Osteocyte (in vitro differentiated cells): ENCODE measurements around the gene EXTL1. TPM values are rescaled to one million over a fixed set of nuclear protein-coding genes. Genes with fewer than 3 reads are reported as not detected.

Source experiments
- DNase-seq: peaks from one replicate; pipeline ENCODE4 v3.0.0; 2021; ENCODE audit warnings: mixed read lengths; ENCODE audit not compliant: unreplicated experiment; ENCODE audit errors: extremely low spot score
- H3K27ac Mint-ChIP-seq: one replicate; pipeline ENCODE4 v1.8.0; 2021; ENCODE audit warnings: mild to moderate bottlenecking, mixed read lengths; ENCODE audit not compliant: unreplicated experiment
- H3K27me3 Mint-ChIP-seq: one replicate; pipeline ENCODE4 v1.8.0; 2021; ENCODE audit warnings: mixed read lengths; ENCODE audit not compliant: unreplicated experiment
- H3K36me3 Mint-ChIP-seq: one replicate; pipeline ENCODE4 v1.8.0; 2021; ENCODE audit warnings: mixed read lengths; ENCODE audit not compliant: unreplicated experiment
- H3K4me1 Mint-ChIP-seq: one replicate; pipeline ENCODE4 v1.8.0; 2021; ENCODE audit warnings: mixed read lengths; ENCODE audit not compliant: unreplicated experiment
- H3K4me3 Mint-ChIP-seq: one replicate; pipeline ENCODE4 v1.8.0; 2021; ENCODE audit warnings: mild to moderate bottlenecking, moderate library complexity, mixed read lengths; ENCODE audit not compliant: unreplicated experiment
- H3K9me3 Mint-ChIP-seq: one replicate; pipeline ENCODE4 v1.8.0; 2021; ENCODE audit warnings: mixed read lengths; ENCODE audit not compliant: unreplicated experiment
- CTCF ChIP-seq: fragments of 200-600 bp; sonication (generic); IDR thresholded peaks from 2 replicates; pipeline ENCODE4 v1.5.0; 2021; ENCODE audit warnings: antibody characterized with exemption, mild to moderate bottlenecking, moderate library complexity
- total RNA-seq: library from RNA; stranded (reverse); gene quantifications from 2 replicates; pipeline ENCODE4 v1.2.1, GENCODE V29; 2021

EXTL1 gene
- total RNA-seq, 1 donor from 2014 or later, result 0.30 TPM

DNA sequence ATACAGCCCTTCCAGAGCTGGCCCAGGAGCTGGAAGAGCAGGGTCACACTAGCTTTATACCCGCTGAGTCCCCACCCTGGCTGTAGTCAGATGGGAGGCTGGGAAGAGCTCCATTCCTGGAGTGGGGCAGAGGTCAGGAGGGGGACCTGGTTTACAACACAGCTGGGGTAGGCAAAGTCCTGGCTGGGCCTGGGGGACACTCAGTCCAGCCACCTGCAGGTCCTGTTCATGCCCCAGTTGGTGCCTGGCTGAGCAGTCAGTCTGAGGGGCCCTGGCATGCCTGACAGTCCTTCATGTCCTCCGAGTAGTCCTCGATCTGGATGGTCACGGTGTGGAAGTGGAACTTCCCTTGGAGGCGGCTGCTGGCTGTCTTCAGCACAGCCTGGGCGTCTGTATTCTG, 17.3 kb downstream of the EXTL1 start:
- Mint-ChIP-seq H3K27ac (no peak overlapping the region), H3K4me1 (peaks cover 11% of the 10 kb centered on the region), H3K9me3 (no peaks in the 10 kb centered on the region), H3K4me3 (no peak overlapping the region), H3K36me3 (no peaks in the 10 kb centered on the region), H3K27me3 (peaks cover 19% of the 10 kb centered on the region)
- DNase-seq, result no peak
- TF ChIP-seq CTCF, result no peak

DNA sequence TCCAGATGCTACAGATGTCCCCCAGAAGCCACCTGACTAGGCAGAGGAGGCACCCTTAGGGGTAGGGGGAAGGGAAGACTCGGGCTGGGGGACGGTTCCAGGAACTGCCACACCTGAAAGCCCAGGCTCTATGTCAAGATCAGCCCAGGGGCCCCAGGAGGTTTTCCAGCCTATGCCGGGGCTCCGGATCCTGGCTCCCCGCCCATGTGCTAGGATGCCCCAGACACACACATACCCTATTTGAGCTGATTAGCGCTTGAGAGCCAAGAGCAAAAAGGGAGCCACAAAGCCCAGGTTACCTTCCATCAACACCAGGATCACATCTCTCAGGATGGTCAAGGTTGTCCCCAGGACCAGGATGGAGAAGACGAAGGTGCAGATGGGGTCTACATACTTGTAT, 19.8 kb downstream of the EXTL1 start:
- H3K27ac Mint-ChIP-seq, result no peak overlapping the region
- H3K4me3 Mint-ChIP-seq, result no peak overlapping the region
- TF ChIP-seq CTCF, result no peak
- no peaks in the 10 kb centered on the region for H3K9me3 Mint-ChIP-seq
- H3K36me3 Mint-ChIP-seq, result no peaks in the 10 kb centered on the region
- peaks cover 8% of the 10 kb centered on the region for H3K4me1 Mint-ChIP-seq
- H3K27me3 Mint-ChIP-seq, result peaks cover 29% of the 10 kb centered on the region
- no peak for DNase-seq

- DNase-seq, result no peak
These were observed 20.4 kb downstream of the EXTL1 start for GRCh38 chr1:26041978-26042377.

GRCh38 chr1:26043765-26044164, 22.2 kb downstream of the EXTL1 start:
- no peak for TF ChIP-seq CTCF
- Mint-ChIP-seq H3K36me3 (no peaks in the 10 kb centered on the region), H3K9me3 (no peaks in the 10 kb centered on the region), H3K4me1 (peaks cover 4% of the 10 kb centered on the region), H3K27me3 (peaks cover 51% of the 10 kb centered on the region), H3K27ac (no peak overlapping the region), H3K4me3 (no peak overlapping the region)
- no peak for DNase-seq

More at GRCh38 chr1:26041978-26042377, 20.4 kb downstream of the EXTL1 start:
- Mint-ChIP-seq H3K4me1 (peaks cover 4% of the 10 kb centered on the region), H3K27ac (no peak overlapping the region), H3K36me3 (no peaks in the 10 kb centered on the region), H3K27me3 (peaks cover 35% of the 10 kb centered on the region), H3K9me3 (no peaks in the 10 kb centered on the region), H3K4me3 (no peak overlapping the region)
- no peak for TF ChIP-seq CTCF

DNA sequence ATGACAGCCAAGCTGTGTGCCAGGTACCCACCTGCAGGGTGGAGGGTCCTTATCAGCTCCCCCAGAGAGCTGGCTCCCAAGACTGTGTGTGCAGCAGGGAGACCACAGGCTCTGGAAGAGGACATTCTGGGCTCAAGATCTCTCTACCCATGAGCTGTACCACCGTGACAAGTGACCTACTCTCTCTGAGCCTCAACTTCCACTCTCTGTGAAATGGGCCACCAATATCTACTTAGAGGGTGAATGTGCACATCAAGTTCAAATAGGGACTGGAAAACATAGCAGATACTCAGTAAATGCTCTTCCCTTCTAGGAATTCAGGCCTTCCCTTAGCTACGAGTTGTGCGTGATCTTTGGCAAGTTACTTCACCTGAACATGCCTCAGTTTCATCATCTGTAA, 22.8 kb downstream of the EXTL1 start:
- Mint-ChIP-seq H3K27ac (no peak overlapping the region), H3K4me3 (no peak overlapping the region), H3K27me3 (peaks cover 57% of the 10 kb centered on the region), H3K4me1 (peaks cover 4% of the 10 kb centered on the region), H3K9me3 (no peaks in the 10 kb centered on the region), H3K36me3 (no peaks in the 10 kb centered on the region)
- TF ChIP-seq CTCF, result no peak
- no peak for DNase-seq
